Effector memory CD8-positive, alpha-beta T cell (primary cell): Measurements from ENCODE around the gene CFAP46.
"Not testable (repeated sequence)": the region's sequence is repeated elsewhere in the genome, so short reads cannot be mapped to it uniquely, and the experiment has no call there.

Source experiments
- ATAC-seq: fragments of 150-1000 bp; cut with Tn5 transposase; replicated peaks from 2 replicates; pipeline ENCODE4 v1.10.0; 2021; ENCODE audit warnings: mild to moderate bottlenecking, moderate library complexity
- DNase-seq, 3 experiments: peaks; one replicate each; pipeline ENCODE4 v3.0.0; 2021
- H3K27ac Mint-ChIP-seq, 2 donors: one replicate each; pipeline ENCODE4 v1.8.0; 2022; ENCODE audit warnings: mild to moderate bottlenecking in 2 of 2, mixed read lengths in 2 of 2, moderate library complexity in 2 of 2
- H3K27me3 Mint-ChIP-seq, 2 donors: one replicate each; pipeline ENCODE4 v1.8.0; 2022; ENCODE audit warnings: mixed read lengths in 2 of 2
- H3K36me3 Mint-ChIP-seq: one replicate; pipeline ENCODE4 v1.8.0; 2022; ENCODE audit warnings: mild to moderate bottlenecking, moderate library complexity, mixed read lengths; ENCODE audit not compliant: insufficient read depth
- H3K4me1 Mint-ChIP-seq, 2 donors: one replicate each; pipeline ENCODE4 v1.8.0; 2022; ENCODE audit warnings: low read depth in 2 of 2, mixed read lengths in 2 of 2
- H3K4me3 Mint-ChIP-seq, 2 donors: one replicate each; pipeline ENCODE4 v1.8.0; 2022; ENCODE audit warnings: mild to moderate bottlenecking in 2 of 2, mixed read lengths in 2 of 2, moderate library complexity in 2 of 2
- H3K9me3 Mint-ChIP-seq, 2 donors: one replicate each; pipeline ENCODE4 v1.8.0; 2022; ENCODE audit warnings: mixed read lengths in 2 of 2

The CFAP46 gene

GRCh38 chr10:132928261-132928660 lies 14.1 kb downstream of the CFAP46 start:
- Mint-ChIP-seq H3K4me3 (no peak overlapping the region), H3K27me3 (no peaks in the 10 kb centered on the region), H3K27ac (no peak overlapping the region), H3K9me3 (peaks cover 0 to 1% of the 10 kb centered on the region in 2 donors), H3K36me3 (no peaks in the 10 kb centered on the region), H3K4me1 (peaks cover 0 to 5% of the 10 kb centered on the region in 2 donors)
- no peak for DNase-seq
- ATAC-seq, result no peak

- DNase-seq (no peak), ATAC-seq (no peak)
- Mint-ChIP-seq H3K4me3 (no peak overlapping the region), H3K27me3 (no peaks in the 10 kb centered on the region), H3K27ac (no peak overlapping the region), H3K4me1 (peaks cover 0 to 5% of the 10 kb centered on the region in 2 donors), H3K9me3 (peaks cover 0 to 1% of the 10 kb centered on the region in 2 donors), H3K36me3 (no peaks in the 10 kb centered on the region)
Measured at GRCh38 chr10:132927824-132928223, 14.5 kb downstream of the CFAP46 start.

GRCh38 chr10:132926777-132927650 lies 15.4 kb downstream of the CFAP46 start:
- ATAC-seq (no peak), DNase-seq (no peak)
- Mint-ChIP-seq H3K27me3 (no peaks in the 10 kb centered on the region), H3K4me1 (peaks cover 0 to 5% of the 10 kb centered on the region in 2 donors), H3K9me3 (peaks cover 0 to 1% of the 10 kb centered on the region in 2 donors), H3K36me3 (no peaks in the 10 kb centered on the region), H3K27ac (no peak overlapping the region), H3K4me3 (no peak overlapping the region)

GRCh38 chr10:132926070-132926469 lies 16.3 kb downstream of the CFAP46 start:
- ATAC-seq (no peak), DNase-seq (no peak)
- Mint-ChIP-seq H3K36me3 (no peaks in the 10 kb centered on the region), H3K4me3 (no peak overlapping the region), H3K27me3 (no peaks in the 10 kb centered on the region), H3K4me1 (peaks cover 0 to 5% of the 10 kb centered on the region in 2 donors), H3K9me3 (no peaks in the 10 kb centered on the region), H3K27ac (no peak overlapping the region)

- H3K9me3 Mint-ChIP-seq, result no peaks in the 10 kb centered on the region
- H3K27me3 Mint-ChIP-seq, result no peaks in the 10 kb centered on the region
- DNase-seq, result no peak
- ATAC-seq, result no peak
- peaks cover 0 to 5% of the 10 kb centered on the region in 2 donors for H3K4me1 Mint-ChIP-seq
- H3K36me3 Mint-ChIP-seq, result no peaks in the 10 kb centered on the region
- no peak overlapping the region for H3K27ac Mint-ChIP-seq
- H3K4me3 Mint-ChIP-seq, result no peak overlapping the region
Measured at GRCh38 chr10:132925614-132926013, 16.8 kb downstream of the CFAP46 start.

- peaks cover 0 to 2% of the 10 kb centered on the region in 2 donors for H3K4me1 Mint-ChIP-seq
Measured at GRCh38 chr10:132925071-132925561, 17.3 kb downstream of the CFAP46 start.

GRCh38 chr10:132924046-132924952 lies 18.1 kb downstream of the CFAP46 start:
- ATAC-seq (no peak), DNase-seq (no peak)
- Mint-ChIP-seq H3K27me3 (no peaks in the 10 kb centered on the region), H3K27ac (no peak overlapping the region), H3K4me3 (no peak overlapping the region), H3K4me1 (peaks cover 0 to 2% of the 10 kb centered on the region in 2 donors), H3K36me3 (no peaks in the 10 kb centered on the region), H3K9me3 (no peaks in the 10 kb centered on the region)

More at GRCh38 chr10:132925071-132925561, 17.3 kb downstream of the CFAP46 start:
- ATAC-seq (no peak), DNase-seq (no peak)
- H3K36me3 Mint-ChIP-seq, result no peaks in the 10 kb centered on the region
- no peaks in the 10 kb centered on the region for H3K9me3 Mint-ChIP-seq
- H3K27me3 Mint-ChIP-seq, result no peaks in the 10 kb centered on the region
- H3K4me3 Mint-ChIP-seq, result no peak overlapping the region
- no peak overlapping the region for H3K27ac Mint-ChIP-seq

- H3K27ac Mint-ChIP-seq, H3K27me3 Mint-ChIP-seq, H3K4me1 Mint-ChIP-seq, ATAC-seq, H3K9me3 Mint-ChIP-seq, H3K36me3 Mint-ChIP-seq, H3K4me3 Mint-ChIP-seq, DNase-seq: not testable (repeated sequence)
Measured at GRCh38 chr10:132923384-132923783, 19.0 kb downstream of the CFAP46 start.

- Mint-ChIP-seq H3K27ac (no peak overlapping the region), H3K9me3 (no peaks in the 10 kb centered on the region), H3K27me3 (no peaks in the 10 kb centered on the region), H3K4me3 (no peak overlapping the region), H3K4me1 (peaks cover 0 to 2% of the 10 kb centered on the region in 2 donors), H3K36me3 (no peaks in the 10 kb centered on the region)
- DNase-seq, result no peak
- no peak for ATAC-seq
Measured at GRCh38 chr10:132922872-132923271, 19.5 kb downstream of the CFAP46 start.

GRCh38 chr10:132921818-132922807 lies 20.3 kb downstream of the CFAP46 start:
- ATAC-seq (no peak), DNase-seq (no peak)
- Mint-ChIP-seq H3K9me3 (no peaks in the 10 kb centered on the region), H3K27me3 (no peaks in the 10 kb centered on the region), H3K27ac (no peak overlapping the region), H3K36me3 (no peaks in the 10 kb centered on the region), H3K4me3 (no peak overlapping the region), H3K4me1 (peaks cover 0 to 2% of the 10 kb centered on the region in 2 donors)

GRCh38 chr10:132921086-132921485 lies 21.3 kb downstream of the CFAP46 start:
- no peaks in the 10 kb centered on the region for H3K27me3 Mint-ChIP-seq
- no peak overlapping the region for H3K27ac Mint-ChIP-seq
- DNase-seq, result no peak
- H3K9me3 Mint-ChIP-seq, result no peaks in the 10 kb centered on the region
- no peaks in the 10 kb centered on the region for H3K36me3 Mint-ChIP-seq
- no peak overlapping the region for H3K4me3 Mint-ChIP-seq
- peaks cover 0 to 2% of the 10 kb centered on the region in 2 donors for H3K4me1 Mint-ChIP-seq
- ATAC-seq, result no peak

- no peak for ATAC-seq
- no peak for DNase-seq
- no peaks in the 10 kb centered on the region for H3K9me3 Mint-ChIP-seq
- H3K4me1 Mint-ChIP-seq, result peaks cover 0 to 2% of the 10 kb centered on the region in 2 donors
- H3K4me3 Mint-ChIP-seq, result no peak overlapping the region
- no peaks in the 10 kb centered on the region for H3K36me3 Mint-ChIP-seq
- H3K27ac Mint-ChIP-seq, result no peak overlapping the region
- no peaks in the 10 kb centered on the region for H3K27me3 Mint-ChIP-seq
Measured at GRCh38 chr10:132920101-132920925, 22.1 kb downstream of the CFAP46 start.
